PFSK-1 (cell line): Measurements from ENCODE around the gene SLC7A6.

Experiments used
- FOXP2 ChIP-seq: optimal IDR thresholded peaks from 2 replicates; pipeline ENCODE3; 2011; ENCODE audit warnings: borderline replicate concordance, control low read depth, inconsistent platforms; ENCODE audit not compliant: insufficient read depth; ENCODE audit errors: extremely low read length, extremely low read depth
- POLR2AphosphoS5 ChIP-seq: IDR thresholded peaks from 2 replicates; pipeline ENCODE4 v1.6.1; 2012; ENCODE audit warnings: low read depth, mild to moderate bottlenecking, control low read depth, low read length, moderate library complexity
- SIN3A ChIP-seq: IDR thresholded peaks from 2 replicates; pipeline ENCODE4 v1.6.1; 2012; ENCODE audit warnings: mild to moderate bottlenecking, low read length, moderate library complexity, borderline replicate concordance; ENCODE audit not compliant: insufficient read depth
- TAF1 ChIP-seq: IDR thresholded peaks from 2 replicates; pipeline ENCODE4 v1.6.1; 2012; ENCODE audit warnings: low read length, control low read depth, borderline replicate concordance; ENCODE audit not compliant: insufficient read depth
- TF ChIP-seq, protein P1 (sequence below), 2 experiments: IDR thresholded peaks; 2 replicates each; pipeline versions ENCODE4 v1.6.1 to v1.8.0; 2011 to 2012; ENCODE audit warnings: low read depth in 2 of 2, low read length in 2 of 2, control low read depth in 1 of 2, inconsistent platforms in 1 of 2, mild to moderate bottlenecking in 1 of 2, moderate library complexity in 1 of 2; ENCODE audit not compliant: insufficient read depth in 1 of 2

The SLC7A6 gene

GRCh38 chr16:68227183-68227793 is 37.0 kb upstream of the SLC7A6 start:
- TF ChIP-seq TAF1 = no peak
- TF ChIP-seq POLR2AphosphoS5 = no peak
- no peak for TF ChIP-seq FOXP2
- TF ChIP-seq, protein P1, sequence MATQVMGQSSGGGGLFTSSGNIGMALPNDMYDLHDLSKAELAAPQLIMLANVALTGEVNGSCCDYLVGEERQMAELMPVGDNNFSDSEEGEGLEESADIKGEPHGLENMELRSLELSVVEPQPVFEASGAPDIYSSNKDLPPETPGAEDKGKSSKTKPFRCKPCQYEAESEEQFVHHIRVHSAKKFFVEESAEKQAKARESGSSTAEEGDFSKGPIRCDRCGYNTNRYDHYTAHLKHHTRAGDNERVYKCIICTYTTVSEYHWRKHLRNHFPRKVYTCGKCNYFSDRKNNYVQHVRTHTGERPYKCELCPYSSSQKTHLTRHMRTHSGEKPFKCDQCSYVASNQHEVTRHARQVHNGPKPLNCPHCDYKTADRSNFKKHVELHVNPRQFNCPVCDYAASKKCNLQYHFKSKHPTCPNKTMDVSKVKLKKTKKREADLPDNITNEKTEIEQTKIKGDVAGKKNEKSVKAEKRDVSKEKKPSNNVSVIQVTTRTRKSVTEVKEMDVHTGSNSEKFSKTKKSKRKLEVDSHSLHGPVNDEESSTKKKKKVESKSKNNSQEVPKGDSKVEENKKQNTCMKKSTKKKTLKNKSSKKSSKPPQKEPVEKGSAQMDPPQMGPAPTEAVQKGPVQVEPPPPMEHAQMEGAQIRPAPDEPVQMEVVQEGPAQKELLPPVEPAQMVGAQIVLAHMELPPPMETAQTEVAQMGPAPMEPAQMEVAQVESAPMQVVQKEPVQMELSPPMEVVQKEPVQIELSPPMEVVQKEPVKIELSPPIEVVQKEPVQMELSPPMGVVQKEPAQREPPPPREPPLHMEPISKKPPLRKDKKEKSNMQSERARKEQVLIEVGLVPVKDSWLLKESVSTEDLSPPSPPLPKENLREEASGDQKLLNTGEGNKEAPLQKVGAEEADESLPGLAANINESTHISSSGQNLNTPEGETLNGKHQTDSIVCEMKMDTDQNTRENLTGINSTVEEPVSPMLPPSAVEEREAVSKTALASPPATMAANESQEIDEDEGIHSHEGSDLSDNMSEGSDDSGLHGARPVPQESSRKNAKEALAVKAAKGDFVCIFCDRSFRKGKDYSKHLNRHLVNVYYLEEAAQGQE (IDR thresholded peaks at IDR 0.05; ENCODE audit: insufficient read depth in 1 of 2, low read depth in 2 of 2, low read length in 2 of 2) = no peak
- no peak for TF ChIP-seq SIN3A

- TF ChIP-seq POLR2AphosphoS5 (no peak), FOXP2 (no peak), SIN3A (no peak), TAF1 (no peak)
- TF ChIP-seq, protein P1 (IDR thresholded peaks at IDR 0.05; ENCODE audit: insufficient read depth in 1 of 2, low read depth in 2 of 2, low read length in 2 of 2) = no peak
Observed at GRCh38 chr16:68227850-68228553, 36.3 kb upstream of the SLC7A6 start.

- TF ChIP-seq FOXP2 = no peak
- TF ChIP-seq, protein P1 (IDR thresholded peaks at IDR 0.05; ENCODE audit: insufficient read depth in 1 of 2, low read depth in 2 of 2, low read length in 2 of 2) = no peak
- TF ChIP-seq TAF1 = no peak
- no peak for TF ChIP-seq SIN3A
- TF ChIP-seq POLR2AphosphoS5 = no peak
Observed at GRCh38 chr16:68228652-68229051, 35.7 kb upstream of the SLC7A6 start.

DNA sequence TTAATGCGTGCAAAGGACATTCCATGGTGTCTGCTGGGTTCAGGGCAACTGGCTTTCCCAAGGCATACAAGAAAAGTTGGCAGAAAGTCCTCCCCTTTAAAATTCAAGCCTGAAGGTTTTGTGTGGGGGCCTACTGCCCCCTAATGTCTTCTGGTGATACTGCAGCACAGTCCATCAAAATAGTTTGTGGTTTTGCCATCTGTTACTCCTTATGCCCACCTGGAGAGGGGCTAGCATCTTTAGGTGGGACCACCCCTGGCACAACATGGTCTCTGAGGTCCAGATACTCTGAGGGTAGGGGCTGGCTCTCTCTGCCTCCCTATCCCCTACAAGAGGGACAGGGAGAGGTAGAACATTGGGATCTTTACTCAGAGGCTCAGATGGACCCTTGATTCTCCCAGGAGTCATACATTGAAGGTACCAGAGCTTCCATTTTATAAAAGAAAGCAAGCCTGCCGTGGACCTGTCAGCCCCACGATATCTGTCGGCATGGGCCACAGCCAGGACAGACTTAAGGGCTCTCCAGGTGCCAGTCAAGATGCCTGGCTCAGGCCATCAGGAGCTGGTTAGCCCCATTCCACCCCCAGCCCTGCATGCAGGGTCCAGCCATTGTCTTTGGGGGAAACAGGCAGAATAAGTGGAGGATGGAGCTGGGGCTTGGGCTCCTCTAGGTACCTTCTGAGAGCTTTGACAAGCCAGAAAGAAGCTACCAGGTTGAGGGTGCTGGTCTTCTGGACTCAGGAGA is 34.7 kb upstream of the SLC7A6 start:
- TF ChIP-seq TAF1 (no peak), SIN3A (no peak), FOXP2 (no peak), POLR2AphosphoS5 (no peak)
- TF ChIP-seq, protein P1 (IDR thresholded peaks at IDR 0.05; ENCODE audit: insufficient read depth in 1 of 2, low read depth in 2 of 2, low read length in 2 of 2) = no peak
